ENCODE data around the gene CBX8.

The CBX8 gene

DNA sequence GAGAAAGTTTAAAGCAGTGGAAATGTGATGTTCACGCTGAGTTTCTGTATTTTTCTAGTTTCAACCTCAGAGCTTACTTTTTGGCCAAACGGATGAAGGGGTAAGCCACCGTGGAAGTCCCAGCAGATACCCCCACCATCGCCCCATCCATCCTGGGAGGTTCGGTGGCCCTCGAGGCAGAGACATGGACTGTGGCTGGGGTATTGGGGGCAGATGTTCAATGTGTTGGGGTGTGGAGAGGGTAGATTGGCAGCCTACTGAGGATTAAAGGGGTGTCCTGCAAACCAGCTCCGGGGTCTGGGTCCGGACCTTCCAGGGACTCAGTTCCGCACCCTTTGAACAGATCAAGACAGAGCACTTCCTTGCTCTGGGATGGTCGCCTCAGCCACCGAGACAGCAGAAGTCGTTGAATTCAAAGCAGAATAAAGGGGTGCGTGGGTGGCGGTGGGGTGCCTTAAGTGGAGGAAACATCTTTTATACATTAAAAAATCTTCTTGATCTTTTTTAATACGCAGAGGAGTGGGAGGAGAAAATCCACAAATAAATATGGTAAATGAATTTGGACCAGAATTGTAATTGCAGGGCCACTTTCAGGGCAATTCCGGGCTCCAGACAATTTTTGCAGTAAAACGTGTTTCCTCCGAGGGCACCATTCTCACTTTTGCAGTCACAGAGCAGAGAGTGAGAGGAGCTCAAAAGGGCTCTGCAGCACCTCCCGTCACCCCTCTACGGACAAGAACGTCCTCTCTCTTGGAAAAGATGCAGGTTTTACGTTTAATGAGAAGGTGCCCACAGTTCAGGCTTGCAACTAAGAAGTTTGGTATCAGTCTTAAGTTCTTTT, 8.2 kb upstream of the CBX8 start:
- Histone ChIP-seq H3K27ac (ENCODE audit: low read depth in 2 of 2, low read length in 2 of 2) (no peak overlapping the region), H3K4me1 (ENCODE audit: control insufficient read depth in 2 of 2, insufficient read depth in 2 of 2, low read length in 2 of 2) (peaks cover 13 to 19% of the 10 kb centered on the region in 2 donors), H3K9ac (ENCODE audit: low read depth in 1 of 2, low read length in 2 of 2) (no peak overlapping the region)

DNA sequence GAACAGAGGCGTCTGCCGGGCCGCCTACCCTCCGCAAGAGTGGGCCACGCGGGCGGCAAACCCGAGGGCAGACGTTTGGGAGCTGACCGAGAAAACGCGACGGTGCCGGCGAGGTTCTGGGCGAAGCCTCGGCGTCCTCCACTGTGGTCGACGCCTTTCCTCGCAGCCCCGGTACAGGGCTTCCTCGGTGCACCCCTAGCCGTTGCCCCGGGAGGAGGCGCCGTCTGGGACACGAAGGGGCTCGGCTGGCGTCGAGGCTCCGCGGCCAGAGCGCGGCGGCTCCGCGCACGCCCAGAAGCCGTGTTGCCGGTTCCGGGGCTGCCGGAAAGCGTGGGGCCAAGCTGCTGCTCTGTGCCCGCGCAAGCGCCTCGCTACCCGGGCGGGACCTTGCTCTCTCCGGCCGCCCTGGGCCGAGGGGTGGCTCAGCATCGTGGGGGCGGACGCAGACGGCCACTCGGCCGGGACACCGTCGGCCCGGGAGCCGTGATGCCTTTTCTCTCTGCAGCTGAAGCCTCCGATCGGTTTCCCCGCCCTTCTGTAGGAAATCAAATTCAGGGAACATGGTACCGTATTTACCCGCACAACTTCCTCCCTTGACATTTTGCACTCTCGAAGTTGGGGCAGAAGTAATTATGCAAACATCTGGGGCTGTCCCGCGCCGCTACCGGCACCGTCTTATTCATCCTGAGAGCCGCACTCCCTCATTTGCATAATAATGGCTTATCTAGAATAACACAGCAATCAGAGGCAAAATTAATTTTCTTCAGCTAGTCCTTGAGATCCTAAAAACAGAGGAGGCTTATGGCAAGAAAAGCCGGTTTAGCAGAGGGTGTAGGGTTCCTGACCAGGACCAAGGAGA, 7.3 kb upstream of the CBX8 start:
- Histone ChIP-seq H3K4me3 (ENCODE audit: low read length in 2 of 2) (no peak overlapping the region), H3K36me3 (ENCODE audit: control insufficient read depth in 2 of 2, insufficient read depth in 2 of 2, low read length in 2 of 2) (no peaks in the 10 kb centered on the region), H3K27me3 (ENCODE audit: control insufficient read depth in 2 of 2, insufficient read depth in 2 of 2, low read length in 2 of 2) (peaks cover 97% of the 10 kb centered on the region in 2 donors), H3K9ac (ENCODE audit: low read depth in 1 of 2, low read length in 2 of 2) (no peak overlapping the region), H3K9me3 (ENCODE audit: control insufficient read depth in 2 of 2, low read length in 2 of 2) (no peaks in the 10 kb centered on the region), H3K27ac (ENCODE audit: low read depth in 2 of 2, low read length in 2 of 2) (no peak overlapping the region), H3K4me1 (ENCODE audit: control insufficient read depth in 2 of 2, insufficient read depth in 2 of 2, low read length in 2 of 2) (peaks cover 13 to 21% of the 10 kb centered on the region in 2 donors)

More for the DNA sequence above, 8.2 kb upstream of the CBX8 start:
- no peaks in the 10 kb centered on the region for H3K36me3 ChIP-seq (ENCODE audit: control insufficient read depth in 2 of 2, insufficient read depth in 2 of 2, low read length in 2 of 2)
- H3K4me3 ChIP-seq (ENCODE audit: low read length in 2 of 2) = no peak overlapping the region
- peaks cover 91 to 92% of the 10 kb centered on the region in 2 donors for H3K27me3 ChIP-seq (ENCODE audit: control insufficient read depth in 2 of 2, insufficient read depth in 2 of 2, low read length in 2 of 2)
- no peaks in the 10 kb centered on the region for H3K9me3 ChIP-seq (ENCODE audit: control insufficient read depth in 2 of 2, low read length in 2 of 2)

DNA sequence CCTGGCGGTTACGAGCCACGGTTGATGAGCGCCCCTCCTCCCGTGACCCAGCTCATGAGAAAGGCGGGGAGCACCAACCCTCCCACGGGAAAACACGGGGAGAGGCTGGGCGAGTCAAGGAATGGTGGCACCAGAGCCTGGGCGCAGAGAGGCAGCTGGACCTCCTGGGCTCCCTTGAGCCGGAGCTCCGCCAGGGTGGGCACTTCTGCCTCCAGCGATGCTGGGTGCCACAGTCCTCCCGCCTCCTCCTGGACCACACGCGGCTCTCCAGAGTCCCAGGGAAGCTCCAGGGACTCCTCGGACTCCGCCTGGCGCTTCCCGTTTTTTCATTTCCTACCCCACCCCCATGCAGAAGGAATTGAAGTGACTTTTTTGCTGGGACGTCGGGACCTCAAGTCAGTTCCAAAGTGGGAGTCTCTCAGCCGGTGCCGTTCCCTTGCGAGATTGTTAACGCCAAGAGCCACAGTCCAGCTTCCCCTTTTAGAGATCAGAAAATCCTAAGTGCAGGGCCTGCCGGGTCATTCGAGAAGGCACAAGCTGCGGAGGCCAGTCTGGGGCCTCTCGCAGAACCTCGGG, 6.6 kb upstream of the CBX8 start:
- Histone ChIP-seq H3K9ac (ENCODE audit: low read depth in 1 of 2, low read length in 2 of 2) (no peak overlapping the region), H3K36me3 (ENCODE audit: control insufficient read depth in 2 of 2, insufficient read depth in 2 of 2, low read length in 2 of 2) (no peaks in the 10 kb centered on the region), H3K27me3 (ENCODE audit: control insufficient read depth in 2 of 2, insufficient read depth in 2 of 2, low read length in 2 of 2) (peaks cover 96 to 97% of the 10 kb centered on the region in 2 donors), H3K9me3 (ENCODE audit: control insufficient read depth in 2 of 2, low read length in 2 of 2) (no peaks in the 10 kb centered on the region), H3K4me3 (ENCODE audit: low read length in 2 of 2) (no peak overlapping the region), H3K27ac (ENCODE audit: low read depth in 2 of 2, low read length in 2 of 2) (no peak overlapping the region), H3K4me1 (ENCODE audit: control insufficient read depth in 2 of 2, insufficient read depth in 2 of 2, low read length in 2 of 2) (peaks cover 16 to 21% of the 10 kb centered on the region in 2 donors)

DNA sequence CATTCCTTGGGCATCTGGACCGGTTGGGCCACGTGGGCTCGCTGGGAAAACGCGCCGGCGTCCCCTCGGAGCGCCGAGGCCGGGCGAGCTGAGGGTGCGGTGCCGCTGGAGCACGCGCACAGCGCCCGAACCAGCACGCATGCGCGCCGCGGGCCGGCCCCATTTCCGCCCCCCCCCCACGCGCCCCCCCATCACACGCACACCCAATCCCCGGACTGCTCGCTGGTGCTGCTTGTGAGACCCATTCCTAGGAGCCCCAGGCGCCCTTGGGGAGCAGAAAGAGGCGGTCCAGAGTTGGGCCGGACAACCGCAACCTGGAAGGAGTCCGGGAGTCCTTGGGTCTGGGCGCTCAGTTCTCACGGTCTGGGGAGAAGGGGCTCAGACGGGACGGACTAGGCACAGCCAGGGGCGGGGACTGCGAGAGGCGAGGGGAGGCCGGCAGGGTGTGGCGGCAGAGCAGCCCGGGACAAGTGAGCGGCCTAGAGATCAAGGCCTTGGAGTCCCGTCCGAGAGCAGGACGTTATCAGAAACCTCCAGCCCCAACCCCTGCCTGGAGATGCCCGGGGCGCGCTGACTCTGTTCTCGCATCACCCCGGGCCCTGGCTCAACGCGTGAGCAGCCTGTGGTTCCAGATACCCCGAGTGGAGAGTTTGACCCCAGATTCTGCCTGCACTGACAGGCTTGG, 6.0 kb upstream of the CBX8 start:
- no peak overlapping the region for H3K9ac ChIP-seq (ENCODE audit: low read depth in 1 of 2, low read length in 2 of 2)
- H3K27me3 ChIP-seq (ENCODE audit: control insufficient read depth in 2 of 2, insufficient read depth in 2 of 2, low read length in 2 of 2) = peaks cover 96 to 97% of the 10 kb centered on the region in 2 donors
- H3K4me3 ChIP-seq (ENCODE audit: low read length in 2 of 2) = no peak overlapping the region
- peaks cover 23 to 27% of the 10 kb centered on the region in 2 donors for H3K4me1 ChIP-seq (ENCODE audit: control insufficient read depth in 2 of 2, insufficient read depth in 2 of 2, low read length in 2 of 2)
- no peaks in the 10 kb centered on the region for H3K9me3 ChIP-seq (ENCODE audit: control insufficient read depth in 2 of 2, low read length in 2 of 2)
- no peak overlapping the region for H3K27ac ChIP-seq (ENCODE audit: low read depth in 2 of 2, low read length in 2 of 2)
- no peaks in the 10 kb centered on the region for H3K36me3 ChIP-seq (ENCODE audit: control insufficient read depth in 2 of 2, insufficient read depth in 2 of 2, low read length in 2 of 2)

DNA sequence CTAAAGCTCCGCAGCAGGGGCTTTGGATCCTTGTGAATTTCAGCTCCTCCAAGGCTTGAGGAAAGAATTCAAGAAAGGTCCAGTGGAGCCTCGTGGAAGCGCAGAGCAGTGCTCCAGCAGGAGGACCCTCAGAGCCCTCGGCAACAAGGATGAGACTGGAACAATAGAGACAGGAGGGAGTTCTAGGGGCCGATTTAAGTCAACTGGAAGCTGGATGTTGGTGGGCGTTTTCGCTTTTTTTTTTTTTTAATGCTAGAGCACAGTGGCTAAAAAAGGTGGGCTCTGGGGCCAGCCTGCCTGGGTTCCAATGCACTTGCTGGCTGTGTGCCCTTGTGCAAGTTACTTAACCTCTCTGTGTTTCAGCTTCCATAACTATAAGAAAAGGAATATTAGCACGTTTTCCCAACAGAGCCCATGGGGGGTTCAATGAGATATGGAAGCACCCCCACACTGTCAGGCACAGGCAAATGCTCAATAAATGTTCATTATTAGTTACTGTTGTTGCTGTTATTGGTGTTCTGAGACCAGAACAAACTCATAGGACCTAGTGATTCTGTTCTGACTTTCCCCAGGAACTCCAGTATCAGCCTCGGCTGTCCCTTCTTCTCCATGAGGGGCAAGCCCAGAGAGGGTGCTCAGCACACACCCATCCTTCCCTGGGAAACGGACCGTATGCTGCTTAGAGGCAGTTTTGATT, 5.3 kb upstream of the CBX8 start:
- no peaks in the 10 kb centered on the region for H3K36me3 ChIP-seq (ENCODE audit: control insufficient read depth in 2 of 2, insufficient read depth in 2 of 2, low read length in 2 of 2)
- H3K4me3 ChIP-seq (ENCODE audit: low read length in 2 of 2) = no peak overlapping the region
- peaks cover 24 to 30% of the 10 kb centered on the region in 2 donors for H3K4me1 ChIP-seq (ENCODE audit: control insufficient read depth in 2 of 2, insufficient read depth in 2 of 2, low read length in 2 of 2)
- no peaks in the 10 kb centered on the region for H3K9me3 ChIP-seq (ENCODE audit: control insufficient read depth in 2 of 2, low read length in 2 of 2)
- peaks cover 90 to 91% of the 10 kb centered on the region in 2 donors for H3K27me3 ChIP-seq (ENCODE audit: control insufficient read depth in 2 of 2, insufficient read depth in 2 of 2, low read length in 2 of 2)
- H3K9ac ChIP-seq (ENCODE audit: low read depth in 1 of 2, low read length in 2 of 2) = no peak overlapping the region
- no peak overlapping the region for H3K27ac ChIP-seq (ENCODE audit: low read depth in 2 of 2, low read length in 2 of 2)

DNA sequence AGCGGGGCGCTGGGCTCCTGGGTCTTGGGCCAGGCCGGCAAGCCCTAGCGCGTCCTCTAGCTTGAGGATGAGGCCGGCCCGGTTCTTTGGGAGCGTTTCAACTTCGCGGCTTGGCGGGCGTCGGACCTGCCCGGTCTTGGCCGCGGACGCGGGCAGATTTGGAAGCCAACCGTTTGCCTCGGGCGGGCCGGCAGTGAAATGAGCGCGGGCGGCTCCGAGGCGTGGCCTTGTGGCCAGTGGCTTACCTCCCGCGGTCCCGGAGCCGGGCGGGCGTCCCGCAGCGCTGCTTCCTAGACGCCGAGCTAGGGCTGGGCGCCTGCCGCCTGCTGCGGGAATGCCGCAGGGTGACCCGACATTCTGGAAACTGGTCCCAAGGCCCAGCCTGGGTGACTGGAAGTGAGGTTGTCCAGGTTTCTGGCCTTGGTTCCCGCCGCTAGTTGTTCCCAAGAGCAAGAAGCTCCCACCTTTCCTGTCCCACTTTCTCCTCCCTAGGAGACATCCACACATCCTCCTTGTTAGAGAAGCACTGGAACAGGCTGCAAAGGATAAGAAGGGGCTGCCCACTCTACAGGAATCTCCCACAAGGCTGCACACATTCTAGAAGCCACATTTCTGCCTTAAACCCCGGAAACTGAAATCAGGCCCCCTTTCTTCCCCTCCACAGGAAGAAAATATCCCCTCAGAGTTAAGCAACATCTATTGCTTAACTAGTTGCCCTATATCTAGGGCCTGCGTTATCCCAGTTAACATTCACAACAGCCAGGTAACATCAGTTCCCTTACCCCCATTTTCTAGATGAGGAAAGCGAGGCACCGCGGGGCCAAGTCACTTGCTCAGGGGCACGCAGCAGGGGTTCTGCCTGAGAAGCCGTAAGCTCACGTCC, 4.5 kb upstream of the CBX8 start:
- H3K27me3 ChIP-seq (ENCODE audit: control insufficient read depth in 2 of 2, insufficient read depth in 2 of 2, low read length in 2 of 2) = peaks cover 82 to 83% of the 10 kb centered on the region in 2 donors
- H3K4me1 ChIP-seq (ENCODE audit: control insufficient read depth in 2 of 2, insufficient read depth in 2 of 2, low read length in 2 of 2) = peaks cover 25 to 31% of the 10 kb centered on the region in 2 donors
- peak overlapping the region in 1 of 2 donors; percentile 31 for H3K9ac ChIP-seq (ENCODE audit: low read depth in 1 of 2, low read length in 2 of 2)
- H3K9me3 ChIP-seq (ENCODE audit: control insufficient read depth in 2 of 2, low read length in 2 of 2) = no peaks in the 10 kb centered on the region
- H3K27ac ChIP-seq (ENCODE audit: low read depth in 2 of 2, low read length in 2 of 2) = no peak overlapping the region
- peak overlapping the region; percentile 41 to 65 for H3K4me3 ChIP-seq (ENCODE audit: low read length in 2 of 2)
- no peaks in the 10 kb centered on the region for H3K36me3 ChIP-seq (ENCODE audit: control insufficient read depth in 2 of 2, insufficient read depth in 2 of 2, low read length in 2 of 2)

DNA sequence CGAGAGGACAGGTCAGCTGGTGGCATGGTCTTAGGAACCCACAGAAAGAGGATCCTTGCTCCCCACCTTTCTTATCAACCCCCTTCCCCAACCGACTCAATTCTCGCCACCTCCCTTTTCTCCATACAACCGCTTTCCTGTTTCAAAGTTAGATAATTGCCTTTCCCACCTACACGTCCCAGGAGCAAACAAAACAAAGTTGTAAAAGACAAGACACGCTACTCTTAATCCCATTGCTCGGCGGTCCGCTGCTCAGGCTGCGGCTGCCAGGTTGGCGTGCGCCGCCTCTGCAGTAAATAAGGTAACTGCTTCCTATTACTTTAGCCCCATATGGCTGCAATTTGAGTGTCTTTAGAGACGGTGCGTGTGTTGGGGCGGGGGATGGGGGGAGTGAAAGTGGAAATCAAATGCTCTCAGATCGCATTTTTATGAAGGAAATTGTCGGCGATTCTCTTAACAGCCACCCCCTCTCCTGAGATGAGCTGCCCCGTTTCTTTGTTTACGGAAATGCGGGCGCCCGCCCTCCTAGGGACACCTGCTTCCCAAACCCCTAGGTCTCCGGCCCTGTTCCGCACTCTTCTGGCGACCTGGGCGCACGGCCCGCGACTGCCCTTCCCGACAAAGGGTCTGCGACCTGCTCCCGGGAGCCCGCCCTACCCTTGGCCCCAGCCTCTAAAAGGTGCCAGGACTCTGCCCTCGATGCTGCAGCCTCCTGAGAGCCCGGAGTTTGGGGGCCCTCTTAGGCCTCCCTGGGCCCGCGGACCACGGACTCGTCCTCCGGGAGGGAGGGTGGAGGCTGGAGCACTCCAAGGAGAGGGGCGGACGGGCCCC, 3.7 kb upstream of the CBX8 start:
- Histone ChIP-seq H3K36me3 (ENCODE audit: control insufficient read depth in 2 of 2, insufficient read depth in 2 of 2, low read length in 2 of 2) (no peaks in the 10 kb centered on the region), H3K4me3 (ENCODE audit: low read length in 2 of 2) (peak overlapping the region; percentile 41 to 65), H3K27me3 (ENCODE audit: control insufficient read depth in 2 of 2, insufficient read depth in 2 of 2, low read length in 2 of 2) (peaks cover 74% of the 10 kb centered on the region in 2 donors), H3K27ac (ENCODE audit: low read depth in 2 of 2, low read length in 2 of 2) (no peak overlapping the region), H3K9me3 (ENCODE audit: control insufficient read depth in 2 of 2, low read length in 2 of 2) (no peaks in the 10 kb centered on the region), H3K4me1 (ENCODE audit: control insufficient read depth in 2 of 2, insufficient read depth in 2 of 2, low read length in 2 of 2) (peaks cover 31 to 37% of the 10 kb centered on the region in 2 donors), H3K9ac (ENCODE audit: low read depth in 1 of 2, low read length in 2 of 2) (peak overlapping the region in 1 of 2 donors; percentile 31)

DNA sequence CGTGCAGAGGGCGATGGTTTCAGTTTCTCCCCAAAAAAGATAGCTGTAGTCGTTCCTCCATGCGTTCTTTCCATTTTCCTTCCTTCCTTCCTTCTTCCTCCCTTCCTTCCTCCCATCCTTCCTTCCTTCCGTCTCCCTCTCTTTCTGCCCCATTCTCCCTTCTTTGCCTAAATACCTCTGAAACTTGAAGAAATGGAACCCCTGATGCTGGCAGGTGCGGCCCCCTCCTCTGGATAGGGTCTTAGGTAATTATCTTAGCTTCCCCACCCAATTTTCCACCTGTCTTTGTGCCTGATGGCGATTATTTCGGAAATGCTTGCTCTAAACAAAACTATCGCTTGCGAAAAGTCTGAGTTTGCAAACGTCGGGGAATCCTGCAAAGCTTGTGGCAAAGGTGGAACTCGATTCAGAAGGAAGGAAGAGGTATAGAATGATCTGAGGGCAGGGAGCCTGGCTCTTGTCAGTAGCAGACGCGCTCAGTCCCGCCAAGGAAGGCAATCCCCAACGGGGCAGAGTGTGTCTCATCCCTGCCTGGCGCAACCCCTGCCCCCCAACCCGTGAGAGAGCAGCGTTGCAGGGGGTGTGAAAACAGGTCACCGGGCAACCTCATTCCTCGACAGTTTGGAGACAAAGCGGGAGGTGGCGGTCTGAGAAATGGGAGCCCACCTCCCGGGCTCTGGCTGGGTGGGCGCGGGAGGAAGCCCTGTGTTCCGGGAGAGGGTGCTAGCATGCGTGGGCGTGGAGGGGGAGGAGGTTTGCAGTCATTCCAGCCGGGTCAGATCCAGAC, 2.9 kb upstream of the CBX8 start:
- Histone ChIP-seq H3K4me3 (ENCODE audit: low read length in 2 of 2) (no peak overlapping the region), H3K27me3 (ENCODE audit: control insufficient read depth in 2 of 2, insufficient read depth in 2 of 2, low read length in 2 of 2) (peaks cover 65 to 66% of the 10 kb centered on the region in 2 donors), H3K4me1 (ENCODE audit: control insufficient read depth in 2 of 2, insufficient read depth in 2 of 2, low read length in 2 of 2) (peaks cover 29 to 37% of the 10 kb centered on the region in 2 donors), H3K9ac (ENCODE audit: low read depth in 1 of 2, low read length in 2 of 2) (no peak overlapping the region), H3K36me3 (ENCODE audit: control insufficient read depth in 2 of 2, insufficient read depth in 2 of 2, low read length in 2 of 2) (no peaks in the 10 kb centered on the region), H3K9me3 (ENCODE audit: control insufficient read depth in 2 of 2, low read length in 2 of 2) (no peaks in the 10 kb centered on the region), H3K27ac (ENCODE audit: low read depth in 2 of 2, low read length in 2 of 2) (no peak overlapping the region)

All from mucosa of rectum (tissue), 2 donors.